Measurements from ENCODE around the gene DNM3. TPM values are rescaled to one million over a fixed set of nuclear protein-coding genes. Genes with fewer than 3 reads are reported as not detected.

DNM3 gene
- total and polyA plus RNA-seq, 10 of the 15 experiments (the other 5 are each of a cell fraction or from before 2014, with no cell fraction given) = 0.03 to 1.5 (median 0.08) TPM; not detected in 3

GRCh38 chr1:171811672-171812071 is 29.6 kb upstream of the DNM3 start:
- DNase-seq (ENCODE audit: low read depth, low spot score) (no peak), ATAC-seq (no peak), FAIRE-seq (no peak)
- POLR2A ChIA-PET = no interaction called here
- no peaks in the 10 kb centered on the region for H3K79me2 ChIP-seq (ENCODE audit: control insufficient read depth, insufficient read depth, low read length)
- intact Hi-C loops (cut with micrococcal nuclease; ENCODE audit: unreplicated experiment) (no loop called here), in situ Hi-C loops (cut with MboI) (no loop called here)
- H4K20me1 ChIP-seq (ENCODE audit: control insufficient read depth, insufficient read depth) = no peaks in the 10 kb centered on the region
- no peaks in the 10 kb centered on the region for H3K4me1 ChIP-seq (ENCODE audit: control insufficient read depth, insufficient read depth, low read length)
- CTCF ChIA-PET = interaction anchor here (1.0 to 4.1 kb wide), 2 partner anchors 11 to 173 kb away, joined by 4 to 36 read pairs; no protein-coding TSS in a partner anchor
- no peak overlapping the region for H2AFZ ChIP-seq (ENCODE audit: control insufficient read depth, low read depth, low read length)
- TF ChIP-seq TBL1XR1 (IDR thresholded peaks at IDR 0.05; ENCODE audit: low read depth, low read length) (no peak), RAD21 (IDR thresholded peaks at IDR 0.05; ENCODE audit: insufficient read depth, low read depth, low read length) (no peak), EZH2 (IDR thresholded peaks at IDR 0.05; ENCODE audit: borderline replicate concordance, control insufficient read depth, low read depth, low read length) (no peak), SREBF1 (IDR thresholded peaks at IDR 0.05; ENCODE audit: low read length) (no peak), MYB (IDR thresholded peaks at IDR 0.05; ENCODE audit: borderline replicate concordance, low read depth, low read length) (no peak), IKZF1 (conservative IDR thresholded peaks at IDR 0.05) (no peak), ATF3 (IDR thresholded peaks at IDR 0.05; ENCODE audit: borderline replicate concordance, extremely low read depth, low read depth, low read length) (no peak), NR2C2 (IDR thresholded peaks at IDR 0.05; ENCODE audit: borderline replicate concordance, control insufficient read depth, insufficient read length, low read depth) (no peak), SMARCA5 (IDR thresholded peaks at IDR 0.05) (no peak), SUPT20H (IDR thresholded peaks at IDR 0.05; ENCODE audit: borderline replicate concordance, control insufficient read depth, low read depth, low read length) (no peak), SUZ12 (IDR thresholded peaks at IDR 0.05; ENCODE audit: unreplicated experiment) (no peak), EGR1 (IDR thresholded peaks at IDR 0.05; ENCODE audit: borderline replicate concordance in 1 of 2, low read depth in 2 of 2, low read length in 2 of 2) (no peak)
- TF ChIP-seq, protein P1, sequence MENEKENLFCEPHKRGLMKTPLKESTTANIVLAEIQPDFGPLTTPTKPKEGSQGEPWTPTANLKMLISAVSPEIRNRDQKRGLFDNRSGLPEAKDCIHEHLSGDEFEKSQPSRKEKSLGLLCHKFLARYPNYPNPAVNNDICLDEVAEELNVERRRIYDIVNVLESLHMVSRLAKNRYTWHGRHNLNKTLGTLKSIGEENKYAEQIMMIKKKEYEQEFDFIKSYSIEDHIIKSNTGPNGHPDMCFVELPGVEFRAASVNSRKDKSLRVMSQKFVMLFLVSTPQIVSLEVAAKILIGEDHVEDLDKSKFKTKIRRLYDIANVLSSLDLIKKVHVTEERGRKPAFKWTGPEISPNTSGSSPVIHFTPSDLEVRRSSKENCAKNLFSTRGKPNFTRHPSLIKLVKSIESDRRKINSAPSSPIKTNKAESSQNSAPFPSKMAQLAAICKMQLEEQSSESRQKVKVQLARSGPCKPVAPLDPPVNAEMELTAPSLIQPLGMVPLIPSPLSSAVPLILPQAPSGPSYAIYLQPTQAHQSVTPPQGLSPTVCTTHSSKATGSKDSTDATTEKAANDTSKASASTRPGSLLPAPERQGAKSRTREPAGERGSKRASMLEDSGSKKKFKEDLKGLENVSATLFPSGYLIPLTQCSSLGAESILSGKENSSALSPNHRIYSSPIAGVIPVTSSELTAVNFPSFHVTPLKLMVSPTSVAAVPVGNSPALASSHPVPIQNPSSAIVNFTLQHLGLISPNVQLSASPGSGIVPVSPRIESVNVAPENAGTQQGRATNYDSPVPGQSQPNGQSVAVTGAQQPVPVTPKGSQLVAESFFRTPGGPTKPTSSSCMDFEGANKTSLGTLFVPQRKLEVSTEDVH (IDR thresholded peaks at IDR 0.05; ENCODE audit: low read depth, partially characterized antibody) = no peak
- H3K27me3 ChIP-seq (replicated peaks in 1 of 2; ENCODE audit: control insufficient read depth in 2 of 2, insufficient read depth in 2 of 2, low read length in 1 of 2) = no peaks in the 10 kb centered on the region
- no peaks in the 10 kb centered on the region for H3K9me3 ChIP-seq (replicated peaks; ENCODE audit: control insufficient read depth, insufficient read depth, low read length)
- no peak overlapping the region for H3K9ac ChIP-seq (ENCODE audit: control insufficient read depth, insufficient read depth, low read length)
- RAD21 ChIA-PET (ENCODE audit: unreplicated experiment) = interaction anchor here (2.5 kb wide), 1 partner anchor 10 kb away, joined by 9 read pairs; no protein-coding TSS in a partner anchor
- H3K36me3 ChIP-seq (ENCODE audit: control insufficient read depth in 2 of 2, insufficient read depth in 2 of 2, low read length in 1 of 2) = no peaks in the 10 kb centered on the region
- no peak overlapping the region for H3K27ac ChIP-seq (ENCODE audit: control insufficient read depth, insufficient read depth)
- BruUV-seq (replicated peaks) = no TSS peak
- H3K4me2 ChIP-seq (ENCODE audit: control insufficient read depth, insufficient read depth) = no peak overlapping the region
- SMC1A ChIA-PET (ENCODE audit: uncharacterized antibody, unreplicated experiment) = interaction anchor here (0.5 to 4.4 kb wide), 4 partner anchors 11 to 614 kb away, joined by 3 to 29 read pairs (median 4); no protein-coding TSS in a partner anchor
- no peak overlapping the region for H3K4me3 ChIP-seq

Measured in GM12878 (cell line).